ENCODE results near the gene PDCD7.

PDCD7 gene

GRCh38 chr15:65071381-65071811, 62.2 kb downstream of the PDCD7 start:
- no peak for DNase-seq

DNA sequence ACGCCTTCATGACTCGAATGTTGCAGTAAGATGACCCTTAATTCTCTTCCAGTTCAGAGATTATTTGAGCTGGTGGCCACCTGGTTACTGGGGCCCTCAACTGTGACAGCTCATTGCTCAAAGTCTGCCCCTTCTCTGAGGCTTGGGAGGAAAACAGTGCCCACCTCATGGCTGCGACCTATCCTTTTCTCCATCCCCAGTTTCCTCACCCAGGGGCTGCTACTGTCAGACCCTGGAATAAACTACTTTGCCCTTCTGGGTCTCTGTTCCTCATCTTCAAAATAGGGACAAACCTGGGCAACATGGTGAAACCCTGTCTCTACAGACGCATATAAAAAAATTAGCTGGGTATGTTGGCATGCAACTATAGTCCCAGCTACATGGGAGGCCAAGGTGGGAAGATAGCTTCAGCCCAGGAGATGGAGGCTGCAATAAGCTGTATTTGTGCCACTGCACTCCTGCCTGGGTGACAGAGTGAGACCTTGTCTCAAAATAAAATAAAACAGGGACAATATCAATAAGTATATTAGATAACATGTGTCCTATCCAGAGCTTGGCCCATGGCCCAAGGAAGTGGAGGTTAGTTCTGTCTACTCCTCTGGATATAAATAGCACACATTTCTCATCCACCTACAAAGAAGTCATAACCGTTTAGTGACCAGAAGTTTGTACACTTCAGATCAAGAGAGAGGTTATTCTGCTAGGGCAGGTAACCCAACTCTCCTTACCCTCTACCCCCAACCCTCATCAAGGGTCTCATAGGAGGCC, 63.6 kb downstream of the PDCD7 start:
- DNase-seq, result no peak

- DNase-seq, result no peak
These were observed 64.4 kb downstream of the PDCD7 start for GRCh38 chr15:65069179-65069578.

DNA sequence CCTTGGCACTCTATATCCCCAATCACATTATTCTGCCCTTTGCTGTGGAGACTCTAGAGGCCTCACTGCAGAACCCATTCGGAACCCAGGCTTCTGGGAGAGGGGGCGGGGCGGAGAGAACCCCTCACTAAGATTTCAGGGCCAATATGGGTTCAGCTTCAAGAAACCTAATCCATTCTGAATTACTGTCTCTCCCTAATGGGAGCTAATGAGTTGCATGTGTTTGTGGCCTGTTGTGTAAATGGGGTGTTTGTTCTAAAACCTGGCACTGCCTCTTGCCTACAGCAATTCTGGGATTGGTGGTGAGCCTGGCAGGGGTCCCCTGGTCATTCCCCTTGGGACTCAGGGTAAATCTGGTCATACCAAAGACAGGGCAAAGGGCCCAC, 65.2 kb downstream of the PDCD7 start:
- DNase-seq, result no peak

- no peak for DNase-seq
These were observed 65.8 kb downstream of the PDCD7 start, which contains the start of gene RASL12 for GRCh38 chr15:65067645-65068402. TSS of gene RASL12 (minus strand) at chr15:65067991. CDS start at chr15:65067835, 156 bp downstream.

Measured in NCI-H526 (cell line).